Thymus (tissue), 11 donors: ENCODE data around the gene CNMD. TPM values are rescaled to one million over a fixed set of nuclear protein-coding genes. Genes with fewer than 3 reads are reported as not detected.

Experiments
- DNase-seq, 9 donors: peaks; one replicate each; pipeline ENCODE4 v3.0.0-alpha.2; 2013; ENCODE audit warnings: low spot score in 9 of 9, low read depth in 6 of 9, missing footprints in 1 of 9
- H3K27ac ChIP-seq, 2 donors: one replicate each; pipeline ENCODE4 v1.5.1; 2013; ENCODE audit warnings: control low read depth in 1 of 2, low read depth in 1 of 2, low read length in 1 of 2, mild to moderate bottlenecking in 1 of 2, moderate library complexity in 1 of 2
- H3K27me3 ChIP-seq, 2 donors: one replicate each; pipeline ENCODE4 v1.5.1; 2013; ENCODE audit warnings: low read length in 1 of 2; ENCODE audit not compliant: control insufficient read depth in 2 of 2, insufficient read depth in 1 of 2
- H3K36me3 ChIP-seq, 2 donors: one replicate each; pipeline ENCODE4 v1.5.1; 2013; ENCODE audit warnings: low read length in 1 of 2, mild to moderate bottlenecking in 1 of 2, moderate library complexity in 1 of 2; ENCODE audit not compliant: control insufficient read depth in 2 of 2, insufficient read depth in 2 of 2
- H3K4me1 ChIP-seq, 2 donors: one replicate each; pipeline ENCODE4 v1.5.1; 2013; ENCODE audit warnings: low read length in 2 of 2; ENCODE audit not compliant: control insufficient read depth in 2 of 2, insufficient read depth in 2 of 2
- H3K4me3 ChIP-seq, 2 donors: one replicate each; pipeline ENCODE4 v1.5.1; 2013; ENCODE audit warnings: low read length in 2 of 2, control low read depth in 1 of 2, mild to moderate bottlenecking in 1 of 2
- H3K9me3 ChIP-seq, 2 donors: one replicate each; pipeline ENCODE4 v1.5.1; 2013; ENCODE audit warnings: low read length in 1 of 2, mild to moderate bottlenecking in 1 of 2; ENCODE audit not compliant: control insufficient read depth in 2 of 2, insufficient read depth in 1 of 2
- WGBS: extraction: QIAGEN DNeasy Blood & Tissue Kit; methylation state at CpG from one replicate; pipeline ENCODE4 v1.1.7; 2013; 5-methylcytosine and 5-hydroxymethylcytosine counted together
- polyA plus RNA-seq: library from polyadenylated mRNA; stranded (reverse); fragments of 200-250 nt; gene quantifications from one replicate; pipeline ENCODE4 v1.2.3, GENCODE V29; 2013
- total RNA-seq: library from RNA; stranded (reverse); fragments of 120-200 nt; gene quantifications from one replicate; pipeline ENCODE4 v1.2.4, GENCODE V29; 2013
- donor health status: healthy.

CNMD gene
- total and polyA plus RNA-seq, 2 donors: 0.24 to 1.8 TPM

- Histone ChIP-seq H3K4me1 (no peaks in the 10 kb centered on the region), H3K27ac (no peak overlapping the region), H3K36me3 (no peaks in the 10 kb centered on the region), H3K9me3 (no peaks in the 10 kb centered on the region), H3K4me3 (no peak overlapping the region), H3K27me3 (peaks cover 0 to 2% of the 10 kb centered on the region in 2 donors)
- 39% methylated on average over 2 of the region's 2 CpGs for WGBS
- DNase-seq: no peak
Observed at GRCh38 chr13:52780611-52781010, 41.0 kb upstream of the CNMD start.

- peaks cover 0 to 2% of the 10 kb centered on the region in 2 donors for H3K27me3 ChIP-seq
- H3K27ac ChIP-seq: no peak overlapping the region
- H3K4me1 ChIP-seq: no peaks in the 10 kb centered on the region
- H3K4me3 ChIP-seq: no peak overlapping the region
- DNase-seq: no peak
- no peaks in the 10 kb centered on the region for H3K36me3 ChIP-seq
- no peaks in the 10 kb centered on the region for H3K9me3 ChIP-seq
- WGBS: 91% methylated on average over 4 of the region's 4 CpGs
Observed at GRCh38 chr13:52780092-52780491, 40.5 kb upstream of the CNMD start.

- Histone ChIP-seq H3K36me3 (no peaks in the 10 kb centered on the region), H3K9me3 (no peaks in the 10 kb centered on the region), H3K4me1 (no peaks in the 10 kb centered on the region), H3K4me3 (no peak overlapping the region), H3K27me3 (peaks cover 0 to 2% of the 10 kb centered on the region in 2 donors), H3K27ac (no peak overlapping the region)
- WGBS: 91% methylated on average over 11 of the region's 11 CpGs
- DNase-seq: no peak
Observed at GRCh38 chr13:52779103-52779502, 39.5 kb upstream of the CNMD start.

- Histone ChIP-seq H3K4me3 (no peak overlapping the region), H3K9me3 (no peaks in the 10 kb centered on the region), H3K36me3 (no peaks in the 10 kb centered on the region), H3K27ac (no peak overlapping the region), H3K27me3 (peaks cover 0 to 2% of the 10 kb centered on the region in 2 donors), H3K4me1 (no peaks in the 10 kb centered on the region)
- DNase-seq: no peak
- 87% methylated on average over 3 of the region's 3 CpGs for WGBS
Observed at GRCh38 chr13:52776726-52777125, 37.1 kb upstream of the CNMD start.

GRCh38 chr13:52775511-52775910, 35.9 kb upstream of the CNMD start:
- DNase-seq: no peak
- Histone ChIP-seq H3K36me3 (no peaks in the 10 kb centered on the region), H3K9me3 (no peaks in the 10 kb centered on the region), H3K4me3 (no peak overlapping the region), H3K4me1 (no peaks in the 10 kb centered on the region), H3K27ac (no peak overlapping the region), H3K27me3 (peaks cover 0 to 2% of the 10 kb centered on the region in 2 donors)
- WGBS: 84% methylated on average over 5 of the region's 5 CpGs

GRCh38 chr13:52767949-52768516, 28.4 kb upstream of the CNMD start:
- no peaks in the 10 kb centered on the region for H3K36me3 ChIP-seq
- no peak overlapping the region for H3K27ac ChIP-seq
- no peaks in the 10 kb centered on the region for H3K4me1 ChIP-seq
- WGBS: 91% methylated on average over 4 of the region's 4 CpGs
- no peaks in the 10 kb centered on the region for H3K27me3 ChIP-seq
- no peaks in the 10 kb centered on the region for H3K9me3 ChIP-seq
- DNase-seq: no peak
- H3K4me3 ChIP-seq: no peak overlapping the region

GRCh38 chr13:52765611-52766390, 26.2 kb upstream of the CNMD start:
- no peak for DNase-seq
- no peak overlapping the region for H3K27ac ChIP-seq
- H3K4me1 ChIP-seq: no peaks in the 10 kb centered on the region
- no peaks in the 10 kb centered on the region for H3K36me3 ChIP-seq
- 83% methylated on average over 11 of the region's 11 CpGs for WGBS
- no peaks in the 10 kb centered on the region for H3K9me3 ChIP-seq
- no peak overlapping the region for H3K4me3 ChIP-seq
- H3K27me3 ChIP-seq: no peaks in the 10 kb centered on the region

GRCh38 chr13:52760077-52760476, 20.5 kb upstream of the CNMD start:
- no peaks in the 10 kb centered on the region for H3K9me3 ChIP-seq
- H3K36me3 ChIP-seq: no peaks in the 10 kb centered on the region
- DNase-seq: no peak
- H3K4me3 ChIP-seq: no peak overlapping the region
- H3K27me3 ChIP-seq: no peaks in the 10 kb centered on the region
- 80% methylated on average over 2 of the region's 2 CpGs for WGBS
- H3K4me1 ChIP-seq: no peaks in the 10 kb centered on the region
- no peak overlapping the region for H3K27ac ChIP-seq

GRCh38 chr13:52758114-52758513, 18.5 kb upstream of the CNMD start:
- Histone ChIP-seq H3K4me1 (no peaks in the 10 kb centered on the region), H3K27ac (no peak overlapping the region), H3K9me3 (no peaks in the 10 kb centered on the region), H3K4me3 (no peak overlapping the region), H3K36me3 (no peaks in the 10 kb centered on the region), H3K27me3 (no peaks in the 10 kb centered on the region)
- DNase-seq: no peak
- 84% methylated on average over 3 of the region's 3 CpGs for WGBS
